Transverse colon (tissue), 4 donors: ENCODE data around the gene KRT81.

Source experiments
- CTCF ChIP-seq, 5 experiments: fragments of 200-600 bp in 3 of 5; fragments of 450-650 bp in 2 of 5; sonication (generic) in 3 of 5; IDR thresholded peaks; 1 replicate in 2 of 5; 2 replicates in 3 of 5; pipeline ENCODE4 v1.5.1; 2016 to 2017; ENCODE audit warnings: antibody characterized with exemption in 5 of 5, inconsistent platforms in 3 of 5, mild to moderate bottlenecking in 2 of 5, moderate library complexity in 1 of 5
- EP300 ChIP-seq: sonication (generic); formaldehyde crosslinking; IDR thresholded peaks from one replicate; pipeline ENCODE4 v1.6.1; 2017; ENCODE audit warnings: antibody characterized with exemption, low read depth
- POLR2A ChIP-seq: fragments of 450-650 bp; IDR thresholded peaks from one replicate; pipeline ENCODE4 v1.6.1; 2016; ENCODE audit warnings: antibody characterized with exemption, mild to moderate bottlenecking, moderate library complexity
- POLR2AphosphoS5 ChIP-seq, 3 donors: sonication (generic); formaldehyde crosslinking; IDR thresholded peaks; one replicate each; pipeline ENCODE4 v1.6.1; 2016; ENCODE audit warnings: antibody characterized with exemption in 3 of 3

- TF ChIP-seq CTCF (IDR thresholded peaks at IDR 0.05): no peak
- TF ChIP-seq POLR2A: no peak
- no peak for TF ChIP-seq POLR2AphosphoS5 (IDR thresholded peaks at IDR 0.05)
- no peak for TF ChIP-seq EP300
Measured at GRCh38 chr12:52244615-52244994, 46.7 kb downstream of the KRT81 start.
